Endothelial cell of umbilical vein (primary cell): ENCODE measurements around the gene CORO2B. TPM values are rescaled to one million over a fixed set of nuclear protein-coding genes. Genes with fewer than 3 reads are reported as not detected.

ENCODE experiments used
- BruUV-seq: library from RNA; stranded (reverse); fragments of 400-500 nt; replicated peaks from 2 replicates; lab custom pipeline; 2021; lab: Mats Ljungman, UMichigan
- CTCF ChIA-PET: fragments of 300-600, 350-600 bp; sonication (Branson Sonifier 250); formaldehyde crosslinking; loops from one replicate; lab custom pipeline; 2021; ENCODE audit warnings: antibody characterized with exemption, inconsistent platforms; lab: Charles Lee
- POLR2A ChIA-PET: fragments of 300-600, 350-600 bp; sonication (Branson Sonifier 250); formaldehyde crosslinking; loops from one replicate; lab custom pipeline; 2021; ENCODE audit warnings: antibody characterized with exemption, inconsistent platforms; lab: Charles Lee
- DNase-seq: peaks from one replicate; pipeline ENCODE4 v3.0.0-alpha.2; 2011; ENCODE audit warnings: low read depth, low spot score
- FAIRE-seq: peaks from 2 replicates; lab custom pipeline; 2011; peaks lifted over from hg19 to GRCh38; lab: Jason Lieb, UNC
- H2AFZ ChIP-seq: 2 replicates; pipeline ENCODE4 v1.6.0; 2012; ENCODE audit warnings: low read depth, low read length, control low read depth, inconsistent platforms
- H3K27ac ChIP-seq: 2 replicates; pipeline ENCODE4 v1.5.1; 2011; ENCODE audit warnings: low read depth, mild to moderate bottlenecking, control low read depth, low read length, moderate library complexity; ENCODE audit not compliant: insufficient read depth
- H3K27me3 ChIP-seq, 2 experiments: 2 replicates each; pipeline versions ENCODE4 v1.6.0 to v1.6.1; 2011; ENCODE audit warnings: low read length in 2 of 2, mixed read lengths in 1 of 2; ENCODE audit not compliant: control insufficient read depth in 2 of 2, insufficient read depth in 2 of 2
- H3K36me3 ChIP-seq, 2 experiments: 2 replicates in 1 of 2; 3 replicates in 1 of 2; pipeline ENCODE4 v1.5.1; 2011; ENCODE audit warnings: low read length in 2 of 2, mild to moderate bottlenecking in 1 of 2, moderate library complexity in 1 of 2; ENCODE audit not compliant: control insufficient read depth in 2 of 2, insufficient read depth in 2 of 2; ENCODE audit errors: extremely low read depth in 1 of 2
- H3K4me1 ChIP-seq: 3 replicates; pipeline ENCODE4 v1.5.1; 2011; ENCODE audit warnings: mild to moderate bottlenecking, low read length; ENCODE audit not compliant: control insufficient read depth, insufficient read depth; ENCODE audit errors: extremely low read depth
- H3K4me2 ChIP-seq: 2 replicates; pipeline ENCODE4 v1.6.1; 2011; ENCODE audit warnings: low read length, control low read depth, mixed read lengths; ENCODE audit not compliant: insufficient read depth
- H3K4me3 ChIP-seq, 3 experiments: fragments of 200-600 bp in 1 of 3; sonication (generic), shearing (Covaris generic) in 1 of 3; replicated peaks in 1 of 3; 2 replicates each; pipeline ENCODE4 v1.5.1; 2011 to 2016; ENCODE audit warnings: control low read depth in 3 of 3, low read length in 3 of 3, mild to moderate bottlenecking in 2 of 3, inconsistent platforms in 1 of 3, low read depth in 1 of 3, moderate library complexity in 1 of 3; ENCODE audit not compliant: insufficient read depth in 1 of 3
- H3K79me2 ChIP-seq: 2 replicates; pipeline ENCODE4 v1.6.0; 2012; ENCODE audit warnings: low read length, inconsistent platforms; ENCODE audit not compliant: control insufficient read depth, insufficient read depth
- H3K9ac ChIP-seq: replicated peaks from 2 replicates; pipeline ENCODE3; 2011; ENCODE audit warnings: low read length, control low read depth; ENCODE audit not compliant: insufficient read depth; ENCODE audit errors: extremely low read depth
- H3K9me1 ChIP-seq: replicated peaks from 3 replicates; pipeline ENCODE4 v1.6.0; 2011; ENCODE audit warnings: mild to moderate bottlenecking, low read length; ENCODE audit not compliant: control insufficient read depth, insufficient read depth; ENCODE audit errors: extremely low read depth
- H3K9me3 ChIP-seq: replicated peaks from 2 replicates; pipeline ENCODE4 v1.5.1; 2012; ENCODE audit warnings: low read length, inconsistent platforms; ENCODE audit not compliant: control insufficient read depth, insufficient read depth
- H4K20me1 ChIP-seq: replicated peaks from 2 replicates; pipeline ENCODE3; 2011; ENCODE audit warnings: mild to moderate bottlenecking, low read length; ENCODE audit not compliant: control insufficient read depth, insufficient read depth; ENCODE audit errors: extremely low read depth
- FOS ChIP-seq: IDR thresholded peaks from 2 replicates; pipeline ENCODE4 v1.6.1; 2011; ENCODE audit warnings: mild to moderate bottlenecking, low read length, moderate library complexity, borderline replicate concordance; ENCODE audit not compliant: insufficient read depth
- JUN ChIP-seq: IDR thresholded peaks from 2 replicates; pipeline ENCODE4 v1.6.1; 2011; ENCODE audit warnings: borderline replicate concordance, low read depth; ENCODE audit not compliant: insufficient read length, insufficient read depth
- POLR2A ChIP-seq: IDR thresholded peaks from 2 replicates; pipeline ENCODE4 v1.6.1; 2012; ENCODE audit warnings: low read depth, mild to moderate bottlenecking, control low read depth, low read length
- dilution Hi-C: fragments of 300-500 bp; cut with MboI; formaldehyde crosslinking; loops from one replicate; pipeline ENCODE4 v1.15.0; 2019; ENCODE audit warnings: low sequenced_read_pairs; ENCODE audit not compliant: extremely low pct_ligation_motif_present
- intact Hi-C: fragments of 100-400 bp; cut with micrococcal nuclease; formaldehyde crosslinking; loops from one replicate; pipeline ENCODE4 v1.10.0; 2022
- polyA plus RNA-seq, 4 experiments: library from polyadenylated mRNA; depleted of rRNA in 3 of 4; stranded (reverse) in 3 of 4; unstranded in 1 of 4; fragments of >200 nt; gene quantifications; 2 replicates each; pipeline versions ENCODE4 v1.2.1 to v1.2.3, GENCODE V29; 2011 to 2012; ENCODE audit warnings: missing spikeins in 1 of 4
- total RNA-seq: library from RNA; stranded (reverse); gene quantifications from 2 replicates; pipeline ENCODE4 v1.2.3, GENCODE V29; 2021
- TF ChIP-seq, protein P1 (sequence below), 2 donors: IDR thresholded peaks; 1 replicate in 1 of 2; 2 replicates in 1 of 2; pipeline ENCODE4 v1.5.1; 2011; ENCODE audit warnings: low read length in 2 of 2, mild to moderate bottlenecking in 2 of 2, moderate library complexity in 2 of 2, control low read depth in 1 of 2, inconsistent platforms in 1 of 2, low read depth in 1 of 2; ENCODE audit not compliant: insufficient read depth in 1 of 2; ENCODE audit errors: extremely low read depth in 1 of 2

Gene CORO2B
- total and polyA plus RNA-seq, 2 donors (not counting 3 experiments of a cell fraction or from before 2014, with no cell fraction given) = 2.4 to 3.7 TPM

DNA sequence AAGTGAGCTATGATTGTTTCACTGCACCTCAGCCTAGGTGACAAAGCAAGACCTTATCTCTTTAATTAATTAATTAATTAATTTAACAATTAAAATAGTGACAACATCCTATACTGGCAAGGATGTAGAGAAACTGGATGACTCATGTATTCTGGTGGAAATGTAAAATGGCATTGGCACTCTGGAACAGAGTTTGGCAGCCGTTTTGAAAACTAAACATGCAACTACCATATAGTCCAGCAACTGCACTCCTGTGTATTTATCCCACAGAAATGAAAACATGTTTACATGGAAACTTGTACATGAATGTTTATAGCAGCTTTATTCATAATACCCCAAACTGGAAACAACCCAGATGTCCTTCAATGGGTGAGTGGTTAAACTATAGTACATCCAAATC is 185.3 kb downstream of the CORO2B start:
- intact Hi-C loops = loop anchor here (5.0 kb wide), 1 partner anchor 318 kb away; no protein-coding TSS in a partner anchor
- peak; percentile 93 for DNase-seq
- no TSS peak for BruUV-seq

More for the DNA sequence above, 185.3 kb downstream of the CORO2B start:
- H3K36me3 ChIP-seq = no peaks in the 10 kb centered on the region
- H3K9ac ChIP-seq = no peak overlapping the region
- no peak overlapping the region for H3K4me3 ChIP-seq
- H3K9me3 ChIP-seq = no peaks in the 10 kb centered on the region
- peaks cover 54% of the 10 kb centered on the region for H3K4me1 ChIP-seq
- no peaks in the 10 kb centered on the region for H3K9me1 ChIP-seq
- peak; percentile 55 for FAIRE-seq
- no peaks in the 10 kb centered on the region for H3K79me2 ChIP-seq
- dilution Hi-C loops = no loop called here
- ChIA-PET CTCF (interaction anchor here (1.1 kb wide), 1 partner anchor 10 kb away, joined by 4 read pairs; no protein-coding TSS in a partner anchor), POLR2A (no interaction called here)
- no peak for TF ChIP-seq POLR2A
- TF ChIP-seq JUN = peak; percentile 61
- peak; percentile 59 for TF ChIP-seq FOS
- TF ChIP-seq, protein P1, sequence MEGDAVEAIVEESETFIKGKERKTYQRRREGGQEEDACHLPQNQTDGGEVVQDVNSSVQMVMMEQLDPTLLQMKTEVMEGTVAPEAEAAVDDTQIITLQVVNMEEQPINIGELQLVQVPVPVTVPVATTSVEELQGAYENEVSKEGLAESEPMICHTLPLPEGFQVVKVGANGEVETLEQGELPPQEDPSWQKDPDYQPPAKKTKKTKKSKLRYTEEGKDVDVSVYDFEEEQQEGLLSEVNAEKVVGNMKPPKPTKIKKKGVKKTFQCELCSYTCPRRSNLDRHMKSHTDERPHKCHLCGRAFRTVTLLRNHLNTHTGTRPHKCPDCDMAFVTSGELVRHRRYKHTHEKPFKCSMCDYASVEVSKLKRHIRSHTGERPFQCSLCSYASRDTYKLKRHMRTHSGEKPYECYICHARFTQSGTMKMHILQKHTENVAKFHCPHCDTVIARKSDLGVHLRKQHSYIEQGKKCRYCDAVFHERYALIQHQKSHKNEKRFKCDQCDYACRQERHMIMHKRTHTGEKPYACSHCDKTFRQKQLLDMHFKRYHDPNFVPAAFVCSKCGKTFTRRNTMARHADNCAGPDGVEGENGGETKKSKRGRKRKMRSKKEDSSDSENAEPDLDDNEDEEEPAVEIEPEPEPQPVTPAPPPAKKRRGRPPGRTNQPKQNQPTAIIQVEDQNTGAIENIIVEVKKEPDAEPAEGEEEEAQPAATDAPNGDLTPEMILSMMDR (IDR thresholded peaks at IDR 0.05; ENCODE audit: extremely low read depth in 1 of 2, insufficient read depth in 1 of 2, low read depth in 1 of 2, low read length in 2 of 2) = no peak
- peak overlapping the region; percentile 42 for H3K4me2 ChIP-seq
- H3K27ac ChIP-seq = no peak overlapping the region
- no peaks in the 10 kb centered on the region for H4K20me1 ChIP-seq
- no peak overlapping the region for H2AFZ ChIP-seq
- H3K27me3 ChIP-seq = no peaks in the 10 kb centered on the region
